Choroid plexus epithelial cell (primary cell): Measurements from ENCODE around the gene PLCD1.

ENCODE experiments used
- DNase-seq: peaks from one replicate; pipeline ENCODE4 v3.0.0-alpha.2; 2010; ENCODE audit warnings: low read depth
- H3K4me3 ChIP-seq: 2 replicates; pipeline ENCODE4 v1.5.1; 2011; ENCODE audit warnings: low read depth, mild to moderate bottlenecking, control low read depth, low read length, moderate library complexity
- TF ChIP-seq, protein P1 (sequence below): conservative IDR thresholded peaks from 2 replicates; pipeline ENCODE4 v1.5.1; 2011; ENCODE audit warnings: low read depth, mild to moderate bottlenecking, control low read depth, inconsistent platforms, low read length, moderate library complexity

Gene PLCD1

DNA sequence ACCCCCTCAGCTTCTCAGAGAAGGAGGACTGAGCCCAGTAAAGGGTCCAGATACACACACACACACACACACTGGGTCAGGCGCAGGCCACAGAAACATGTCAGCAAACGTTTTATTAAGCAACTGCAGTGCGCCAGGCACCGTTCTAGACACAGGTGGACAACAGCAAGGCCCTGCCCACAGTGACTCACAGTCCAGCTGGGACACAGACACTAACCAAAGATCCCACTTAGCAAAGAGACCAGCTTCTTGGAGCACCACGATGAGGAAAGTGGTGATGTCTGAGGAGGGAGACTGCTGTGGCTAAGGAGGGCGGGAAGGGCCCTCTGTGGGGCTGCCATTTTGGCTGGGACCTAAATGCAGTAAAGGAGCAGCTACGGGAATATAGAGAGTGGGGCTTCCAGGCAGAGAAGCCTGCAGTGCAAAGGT, 41.7 kb downstream of the PLCD1 start:
- TF ChIP-seq, protein P1, sequence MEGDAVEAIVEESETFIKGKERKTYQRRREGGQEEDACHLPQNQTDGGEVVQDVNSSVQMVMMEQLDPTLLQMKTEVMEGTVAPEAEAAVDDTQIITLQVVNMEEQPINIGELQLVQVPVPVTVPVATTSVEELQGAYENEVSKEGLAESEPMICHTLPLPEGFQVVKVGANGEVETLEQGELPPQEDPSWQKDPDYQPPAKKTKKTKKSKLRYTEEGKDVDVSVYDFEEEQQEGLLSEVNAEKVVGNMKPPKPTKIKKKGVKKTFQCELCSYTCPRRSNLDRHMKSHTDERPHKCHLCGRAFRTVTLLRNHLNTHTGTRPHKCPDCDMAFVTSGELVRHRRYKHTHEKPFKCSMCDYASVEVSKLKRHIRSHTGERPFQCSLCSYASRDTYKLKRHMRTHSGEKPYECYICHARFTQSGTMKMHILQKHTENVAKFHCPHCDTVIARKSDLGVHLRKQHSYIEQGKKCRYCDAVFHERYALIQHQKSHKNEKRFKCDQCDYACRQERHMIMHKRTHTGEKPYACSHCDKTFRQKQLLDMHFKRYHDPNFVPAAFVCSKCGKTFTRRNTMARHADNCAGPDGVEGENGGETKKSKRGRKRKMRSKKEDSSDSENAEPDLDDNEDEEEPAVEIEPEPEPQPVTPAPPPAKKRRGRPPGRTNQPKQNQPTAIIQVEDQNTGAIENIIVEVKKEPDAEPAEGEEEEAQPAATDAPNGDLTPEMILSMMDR, result no peak
- DNase-seq, result peak; percentile 26
- no peak overlapping the region for H3K4me3 ChIP-seq

DNA sequence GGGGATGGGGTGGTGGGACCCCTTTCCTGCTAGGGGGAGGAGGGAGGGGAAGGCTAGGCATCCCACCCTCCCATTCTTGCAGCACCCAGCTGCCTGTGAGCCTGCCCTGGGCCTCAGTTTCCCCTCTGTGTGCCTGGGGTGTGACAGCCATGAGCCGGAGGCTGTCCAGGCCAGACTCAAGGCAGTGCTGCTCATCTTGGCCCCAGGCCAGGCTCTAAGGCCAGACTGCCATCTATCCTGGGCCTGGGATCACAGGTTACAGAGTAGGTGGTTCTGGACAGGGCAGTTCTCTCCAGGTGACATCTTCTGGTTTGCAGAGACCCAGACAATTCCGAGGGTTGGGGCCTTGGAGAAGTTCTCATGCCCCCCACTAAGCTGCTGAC, 42.1 kb downstream of the PLCD1 start:
- no peak for DNase-seq
- TF ChIP-seq, protein P1, result no peak
- no peak overlapping the region for H3K4me3 ChIP-seq

DNA sequence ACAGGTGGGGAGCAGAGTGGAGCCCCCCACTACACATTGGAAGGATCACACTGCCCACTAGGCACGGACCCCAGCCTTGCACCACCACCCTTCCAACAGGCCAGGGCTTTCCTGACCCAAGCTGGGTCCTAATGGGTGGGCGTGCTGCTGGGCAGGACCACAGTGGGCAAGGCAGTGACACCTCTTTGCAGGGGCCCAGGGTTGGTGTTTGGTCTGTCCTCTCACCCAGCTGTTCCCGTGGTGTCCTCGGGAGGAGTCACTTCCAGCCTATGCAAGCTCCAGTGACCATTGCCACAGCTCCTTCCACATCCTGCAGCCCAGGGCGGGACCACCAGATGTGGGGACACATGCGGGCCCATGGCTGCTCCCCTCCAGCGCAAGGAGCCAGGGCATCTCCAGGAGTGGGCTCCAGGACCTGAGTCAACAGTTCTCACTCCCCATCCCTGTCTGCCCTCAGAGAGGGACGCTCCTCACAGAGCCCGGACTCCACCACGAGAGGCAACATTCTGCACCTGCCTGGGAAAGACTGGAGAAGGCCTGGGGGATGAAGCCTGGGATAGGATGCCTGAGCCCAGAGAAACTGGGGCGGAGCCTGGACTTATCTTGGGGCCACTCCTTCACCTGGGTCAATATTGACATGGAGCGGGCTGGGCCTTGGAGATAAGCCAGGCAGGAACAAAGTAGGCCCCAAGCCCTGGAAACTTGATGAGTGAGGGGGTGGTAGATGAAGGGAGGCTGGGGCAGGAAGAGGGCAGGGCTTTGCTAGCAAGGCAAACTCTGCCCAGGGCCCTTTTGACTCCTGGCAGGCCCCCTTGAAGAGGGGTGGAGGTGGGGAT, 42.7 kb downstream of the PLCD1 start:
- H3K4me3 ChIP-seq, result no peak overlapping the region
- DNase-seq, result no peak
- TF ChIP-seq, protein P1, result no peak

DNA sequence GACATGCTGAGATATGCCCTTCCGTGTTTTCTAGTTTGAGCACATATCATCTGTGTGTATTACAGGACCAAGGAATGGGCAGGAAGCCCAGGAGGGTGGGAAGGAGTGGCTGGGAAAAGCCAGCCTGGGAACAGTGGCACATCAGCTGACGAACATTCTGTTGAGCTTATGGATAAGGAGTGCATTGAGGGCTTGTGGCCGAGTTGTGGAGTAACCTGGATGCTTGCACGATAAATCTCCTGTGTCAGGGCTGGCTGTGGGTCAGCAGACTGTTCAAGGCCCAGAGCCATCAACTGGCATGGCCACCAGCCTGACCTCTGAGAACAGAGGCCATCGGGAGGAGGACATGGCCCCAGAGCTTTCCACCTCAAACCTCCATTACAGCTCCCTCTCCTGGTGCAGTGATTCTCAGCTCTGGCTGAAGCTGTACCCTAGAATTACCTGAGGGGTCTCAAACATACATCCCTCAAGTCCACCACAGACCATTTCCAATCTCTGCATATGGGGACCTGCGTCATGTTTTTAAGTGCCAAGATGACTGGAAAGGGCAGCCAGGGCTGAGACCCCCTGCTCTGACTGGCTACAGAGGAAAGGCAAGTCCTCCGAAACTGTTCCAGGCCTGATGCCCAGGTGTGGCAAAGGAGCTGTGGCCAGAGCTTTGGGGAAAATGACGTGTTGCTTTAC, 43.7 kb downstream of the PLCD1 start:
- no peak overlapping the region for H3K4me3 ChIP-seq
- TF ChIP-seq, protein P1, result peak; percentile 25
- no peak for DNase-seq

DNA sequence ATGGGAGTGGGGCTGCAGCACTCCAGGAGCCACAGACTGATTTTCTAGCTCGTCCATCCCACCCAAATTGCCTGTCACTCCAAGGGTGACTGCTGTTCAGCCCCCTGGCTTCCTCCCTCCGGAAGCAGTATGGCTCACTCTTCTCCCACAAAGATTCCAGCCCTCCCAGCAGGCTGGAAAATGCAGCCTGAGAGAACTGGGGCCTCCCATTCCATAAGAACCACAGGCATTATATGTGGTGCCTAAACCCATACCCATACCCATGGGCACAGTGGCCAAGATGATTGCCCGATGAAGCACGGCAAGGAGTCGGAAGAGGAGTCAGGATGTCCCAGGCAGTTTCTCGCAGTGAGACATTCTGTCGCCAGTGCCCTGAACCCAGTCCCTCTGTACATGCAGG, 44.8 kb downstream of the PLCD1 start:
- no peak for DNase-seq
- TF ChIP-seq, protein P1, result no peak
- no peak overlapping the region for H3K4me3 ChIP-seq

DNA sequence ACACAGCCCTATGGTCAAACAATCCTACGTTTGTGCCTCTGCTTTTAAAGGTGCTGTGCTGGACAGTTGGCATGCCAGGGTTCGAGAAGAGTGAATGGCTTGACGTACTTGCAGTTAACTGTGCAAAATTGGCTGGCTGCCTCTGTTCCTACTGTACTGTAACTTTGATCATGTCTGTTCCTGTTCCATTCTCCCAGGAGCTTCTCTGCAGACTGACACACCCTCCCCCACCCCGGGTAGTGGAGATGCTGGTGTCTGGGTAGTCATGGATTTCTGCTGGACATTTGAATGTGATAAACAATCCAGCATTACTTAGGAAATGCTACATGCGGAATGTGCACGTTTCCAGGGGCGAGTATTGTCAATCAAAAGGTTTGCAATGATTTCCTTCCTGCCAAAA, 45.4 kb downstream of the PLCD1 start:
- TF ChIP-seq, protein P1, result no peak
- no peak overlapping the region for H3K4me3 ChIP-seq
- DNase-seq, result no peak
